WTC11 (cell line): ENCODE data around the gene UBFD1. TPM values are rescaled to one million over a fixed set of nuclear protein-coding genes. Genes with fewer than 3 reads are reported as not detected.

Experiments
- E2F4 ChIP-seq: sonication (generic); formaldehyde crosslinking; IDR thresholded peaks from 2 replicates; pipeline ENCODE4 v1.8.1; 2022; ENCODE audit warnings: low read depth, mild to moderate bottlenecking, moderate library complexity, missing genetic modification reagents, borderline replicate concordance
- ESRRA ChIP-seq: sonication (generic); formaldehyde crosslinking; IDR thresholded peaks from 2 replicates; pipeline ENCODE4 v1.8.1; 2022; ENCODE audit warnings: mild to moderate bottlenecking, missing genetic modification reagents, borderline replicate concordance
- FOXJ3 ChIP-seq: sonication (generic); formaldehyde crosslinking; IDR thresholded peaks from 2 replicates; pipeline ENCODE4 v1.9.0; 2021; ENCODE audit warnings: missing genetic modification reagents, mild to moderate bottlenecking, borderline replicate concordance
- FOXK1 ChIP-seq: sonication (generic); formaldehyde crosslinking; IDR thresholded peaks from 2 replicates; pipeline ENCODE4 v1.8.0; 2022; ENCODE audit warnings: mild to moderate bottlenecking, moderate library complexity, missing genetic modification reagents
- HMGXB4 ChIP-seq: sonication (generic); formaldehyde crosslinking; IDR thresholded peaks from 2 replicates; pipeline ENCODE4 v1.8.1; 2023; ENCODE audit warnings: mild to moderate bottlenecking, moderate library complexity, missing genetic modification reagents
- KAT7 ChIP-seq: sonication (generic); formaldehyde crosslinking; IDR thresholded peaks from 2 replicates; pipeline ENCODE4 v1.8.1; 2023; ENCODE audit warnings: missing genetic modification reagents, mild to moderate bottlenecking, borderline replicate concordance
- NFE2L1 ChIP-seq: sonication (generic); formaldehyde crosslinking; IDR thresholded peaks from 2 replicates; pipeline ENCODE4 v1.8.1; 2023; ENCODE audit warnings: missing genetic modification reagents
- NR3C1 ChIP-seq: sonication (generic); formaldehyde crosslinking; conservative IDR thresholded peaks from 2 replicates; pipeline ENCODE4 v1.8.1; 2023; ENCODE audit warnings: low read depth, mild to moderate bottlenecking, missing genetic modification reagents
- RORB ChIP-seq: fragments of 250-450 bp; sonication (Bioruptor Pico); IDR thresholded peaks from 2 replicates; pipeline ENCODE4 v1.9.0; 2021; ENCODE audit warnings: mild to moderate bottlenecking
- SOX15 ChIP-seq: fragments of 250-450 bp; sonication (Bioruptor Pico); IDR thresholded peaks from 2 replicates; pipeline ENCODE4 v1.9.0; 2021; ENCODE audit warnings: mild to moderate bottlenecking
- SP1 ChIP-seq: sonication (generic); formaldehyde crosslinking; conservative IDR thresholded peaks from 2 replicates; pipeline ENCODE4 v1.8.1; 2022; ENCODE audit warnings: missing genetic modification reagents
- ZBTB21 ChIP-seq: sonication (generic); formaldehyde crosslinking; IDR thresholded peaks from 2 replicates; pipeline ENCODE4 v1.8.1; 2023; ENCODE audit warnings: mild to moderate bottlenecking, missing genetic modification reagents, borderline replicate concordance
- ZMAT4 ChIP-seq: fragments of 250-450 bp; sonication (Bioruptor Pico); IDR thresholded peaks from 2 replicates; pipeline ENCODE4 v1.9.0; 2021; ENCODE audit warnings: mild to moderate bottlenecking
- ZNF396 ChIP-seq: fragments of 250-450 bp; sonication (Bioruptor Pico); IDR thresholded peaks from 2 replicates; pipeline ENCODE4 v1.8.0; 2021; ENCODE audit warnings: mild to moderate bottlenecking, moderate library complexity, borderline replicate concordance
- ZNF512 ChIP-seq: sonication (generic); formaldehyde crosslinking; IDR thresholded peaks from 2 replicates; pipeline ENCODE4 v1.8.1; 2022; ENCODE audit warnings: missing genetic modification reagents, borderline replicate concordance
- ZSCAN18 ChIP-seq: fragments of 250-450 bp; sonication (Bioruptor Pico); IDR thresholded peaks from 2 replicates; pipeline ENCODE4 v2.1.2; 2022; ENCODE audit warnings: mild to moderate bottlenecking, moderate library complexity
- total RNA-seq: library from RNA; stranded (reverse); gene quantifications from 3 replicates; pipeline ENCODE4 v1.2.3, GENCODE V29; 2021
- TF ChIP-seq, protein P1 (sequence below): sonication (generic); formaldehyde crosslinking; IDR thresholded peaks from 2 replicates; pipeline ENCODE4 v1.8.1; 2023; ENCODE audit warnings: mild to moderate bottlenecking, missing genetic modification reagents, borderline replicate concordance
- TF ChIP-seq, protein P2 (sequence below): sonication (generic); formaldehyde crosslinking; IDR thresholded peaks from 2 replicates; pipeline ENCODE4 v1.8.0; 2023; ENCODE audit warnings: missing genetic modification reagents
- TF ChIP-seq, protein P3 (sequence below): sonication (generic); formaldehyde crosslinking; IDR thresholded peaks from 2 replicates; pipeline ENCODE4 v1.8.0; 2022; ENCODE audit warnings: mild to moderate bottlenecking, missing genetic modification reagents
- TF ChIP-seq, protein P4 (sequence below): sonication (generic); formaldehyde crosslinking; IDR thresholded peaks from 2 replicates; pipeline ENCODE4 v1.8.1; 2023; ENCODE audit warnings: mild to moderate bottlenecking, missing genetic modification reagents, moderate library complexity

UBFD1 gene
- total RNA-seq, 1 experiment from 2014 or later, result 128 TPM

- TF ChIP-seq ZSCAN18 (no peak), FOXK1 (CRISPR knock-in tag) (peak; percentile 89), HMGXB4 (CRISPR knock-in tag) (peak; percentile 88), ZNF396 (CRISPR knock-in tag) (no peak), ZBTB21 (CRISPR knock-in tag) (no peak), ESRRA (CRISPR knock-in tag) (peak; percentile 59; the same call in 1 of the 2 replicates), SOX15 (CRISPR knock-in tag) (no peak), RORB (CRISPR knock-in tag) (no peak), ZMAT4 (CRISPR knock-in tag) (no peak), ZNF512 (no peak), NFE2L1 (CRISPR knock-in tag) (no peak), SP1 (peak; percentile 74), NR3C1 (CRISPR knock-in tag) (no peak), E2F4 (CRISPR knock-in tag) (no peak), KAT7 (no peak), FOXJ3 (no peak)
- TF ChIP-seq, protein P1, sequence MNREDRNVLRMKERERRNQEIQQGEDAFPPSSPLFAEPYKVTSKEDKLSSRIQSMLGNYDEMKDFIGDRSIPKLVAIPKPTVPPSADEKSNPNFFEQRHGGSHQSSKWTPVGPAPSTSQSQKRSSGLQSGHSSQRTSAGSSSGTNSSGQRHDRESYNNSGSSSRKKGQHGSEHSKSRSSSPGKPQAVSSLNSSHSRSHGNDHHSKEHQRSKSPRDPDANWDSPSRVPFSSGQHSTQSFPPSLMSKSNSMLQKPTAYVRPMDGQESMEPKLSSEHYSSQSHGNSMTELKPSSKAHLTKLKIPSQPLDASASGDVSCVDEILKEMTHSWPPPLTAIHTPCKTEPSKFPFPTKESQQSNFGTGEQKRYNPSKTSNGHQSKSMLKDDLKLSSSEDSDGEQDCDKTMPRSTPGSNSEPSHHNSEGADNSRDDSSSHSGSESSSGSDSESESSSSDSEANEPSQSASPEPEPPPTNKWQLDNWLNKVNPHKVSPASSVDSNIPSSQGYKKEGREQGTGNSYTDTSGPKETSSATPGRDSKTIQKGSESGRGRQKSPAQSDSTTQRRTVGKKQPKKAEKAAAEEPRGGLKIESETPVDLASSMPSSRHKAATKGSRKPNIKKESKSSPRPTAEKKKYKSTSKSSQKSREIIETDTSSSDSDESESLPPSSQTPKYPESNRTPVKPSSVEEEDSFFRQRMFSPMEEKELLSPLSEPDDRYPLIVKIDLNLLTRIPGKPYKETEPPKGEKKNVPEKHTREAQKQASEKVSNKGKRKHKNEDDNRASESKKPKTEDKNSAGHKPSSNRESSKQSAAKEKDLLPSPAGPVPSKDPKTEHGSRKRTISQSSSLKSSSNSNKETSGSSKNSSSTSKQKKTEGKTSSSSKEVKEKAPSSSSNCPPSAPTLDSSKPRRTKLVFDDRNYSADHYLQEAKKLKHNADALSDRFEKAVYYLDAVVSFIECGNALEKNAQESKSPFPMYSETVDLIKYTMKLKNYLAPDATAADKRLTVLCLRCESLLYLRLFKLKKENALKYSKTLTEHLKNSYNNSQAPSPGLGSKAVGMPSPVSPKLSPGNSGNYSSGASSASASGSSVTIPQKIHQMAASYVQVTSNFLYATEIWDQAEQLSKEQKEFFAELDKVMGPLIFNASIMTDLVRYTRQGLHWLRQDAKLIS (CRISPR knock-in tag), result no peak
- TF ChIP-seq, protein P2, sequence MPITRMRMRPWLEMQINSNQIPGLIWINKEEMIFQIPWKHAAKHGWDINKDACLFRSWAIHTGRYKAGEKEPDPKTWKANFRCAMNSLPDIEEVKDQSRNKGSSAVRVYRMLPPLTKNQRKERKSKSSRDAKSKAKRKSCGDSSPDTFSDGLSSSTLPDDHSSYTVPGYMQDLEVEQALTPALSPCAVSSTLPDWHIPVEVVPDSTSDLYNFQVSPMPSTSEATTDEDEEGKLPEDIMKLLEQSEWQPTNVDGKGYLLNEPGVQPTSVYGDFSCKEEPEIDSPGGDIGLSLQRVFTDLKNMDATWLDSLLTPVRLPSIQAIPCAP, result 0 out of 2 replicates have a peak, but pooled peaks have one; percentile 13
- TF ChIP-seq, protein P3, sequence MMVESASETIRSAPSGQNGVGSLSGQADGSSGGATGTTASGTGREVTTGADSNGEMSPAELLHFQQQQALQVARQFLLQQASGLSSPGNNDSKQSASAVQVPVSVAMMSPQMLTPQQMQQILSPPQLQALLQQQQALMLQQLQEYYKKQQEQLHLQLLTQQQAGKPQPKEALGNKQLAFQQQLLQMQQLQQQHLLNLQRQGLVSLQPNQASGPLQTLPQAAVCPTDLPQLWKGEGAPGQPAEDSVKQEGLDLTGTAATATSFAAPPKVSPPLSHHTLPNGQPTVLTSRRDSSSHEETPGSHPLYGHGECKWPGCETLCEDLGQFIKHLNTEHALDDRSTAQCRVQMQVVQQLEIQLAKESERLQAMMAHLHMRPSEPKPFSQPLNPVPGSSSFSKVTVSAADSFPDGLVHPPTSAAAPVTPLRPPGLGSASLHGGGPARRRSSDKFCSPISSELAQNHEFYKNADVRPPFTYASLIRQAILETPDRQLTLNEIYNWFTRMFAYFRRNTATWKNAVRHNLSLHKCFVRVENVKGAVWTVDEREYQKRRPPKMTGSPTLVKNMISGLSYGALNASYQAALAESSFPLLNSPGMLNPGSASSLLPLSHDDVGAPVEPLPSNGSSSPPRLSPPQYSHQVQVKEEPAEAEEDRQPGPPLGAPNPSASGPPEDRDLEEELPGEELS (CRISPR knock-in tag), result peak; percentile 65; the same call in 1 of the 2 replicates
- TF ChIP-seq, protein P4, sequence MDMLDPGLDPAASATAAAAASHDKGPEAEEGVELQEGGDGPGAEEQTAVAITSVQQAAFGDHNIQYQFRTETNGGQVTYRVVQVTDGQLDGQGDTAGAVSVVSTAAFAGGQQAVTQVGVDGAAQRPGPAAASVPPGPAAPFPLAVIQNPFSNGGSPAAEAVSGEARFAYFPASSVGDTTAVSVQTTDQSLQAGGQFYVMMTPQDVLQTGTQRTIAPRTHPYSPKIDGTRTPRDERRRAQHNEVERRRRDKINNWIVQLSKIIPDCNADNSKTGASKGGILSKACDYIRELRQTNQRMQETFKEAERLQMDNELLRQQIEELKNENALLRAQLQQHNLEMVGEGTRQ, result 0 out of 2 replicates have a peak, but pooled peaks have one; percentile 17
Observed at GRCh38 chr16:23595951-23596720, 38.6 kb downstream of the UBFD1 start, which contains the start of gene NDUFAB1 (continued).
